ENCODE data around the gene ARMC12. TPM values are rescaled to one million over a fixed set of nuclear protein-coding genes. Genes with fewer than 3 reads are reported as not detected.

Gene ARMC12
- polyA plus RNA-seq, 1 of the 3 experiments (the other 2 are of a cell fraction), result 1.6 TPM

GRCh38 chr6:35724059-35724458 is 12.8 kb upstream of the ARMC12 start:
- ChIA-PET CTCF (interaction anchor here (1.2 to 1.9 kb wide), 2 partner anchors 12 to 33 kb away, joined by 3 to 11 read pairs; partner anchors contain the start of gene ARMC12), POLR2A (interaction anchor here (1.1 kb wide), 1 partner anchor 12 kb away, joined by 3 read pairs; no protein-coding TSS in a partner anchor)
- no peaks in the 10 kb centered on the region for H3K36me3 ChIP-seq (replicated peaks in 1 of 2; ENCODE audit: control insufficient read depth in 1 of 2, insufficient read depth in 2 of 2, low read length in 1 of 2)
- TF ChIP-seq FOXM1 (IDR thresholded peaks at IDR 0.05; ENCODE audit: low read depth) (no peak), GATA2 (CRISPR knock-in tag; IDR thresholded peaks at IDR 0.05) (no peak), USF2 (IDR thresholded peaks at IDR 0.05; ENCODE audit: borderline replicate concordance, low read depth, low read length) (no peak), RAD21 (IDR thresholded peaks at IDR 0.05; ENCODE audit: low read length) (no peak), IRF3 (IDR thresholded peaks at IDR 0.05; ENCODE audit: low read depth, low read length) (no peak), SIN3A (IDR thresholded peaks at IDR 0.05; ENCODE audit: borderline replicate concordance, low read depth, low read length) (no peak)
- no peak overlapping the region for H3K4me2 ChIP-seq
- no peak overlapping the region for H3K27ac ChIP-seq (ENCODE audit: low read depth in 2 of 2, low read length in 1 of 2)
- 88% methylated on average over 1 of the region's 4 CpGs for WGBS (ENCODE audit: low lambda C conversion rate)
- no peaks in the 10 kb centered on the region for H4K20me1 ChIP-seq (ENCODE audit: insufficient read depth)
- no peaks in the 10 kb centered on the region for H3F3A ChIP-seq (replicated peaks; ENCODE audit: insufficient read depth)
- no peaks in the 10 kb centered on the region for H3K27me3 ChIP-seq (ENCODE audit: insufficient read depth)
- H2AFZ ChIP-seq (ENCODE audit: low read depth), result no peak overlapping the region
- H3K4me1 ChIP-seq (ENCODE audit: control insufficient read depth in 1 of 2, insufficient read depth in 2 of 2, low read depth in 1 of 2, low read length in 1 of 2), result peaks cover 7 to 42% of the 10 kb centered on the region in 2 experiments; a peak in 3 of 4 replicates
- no peaks in the 10 kb centered on the region for H3K9me3 ChIP-seq
- H3K9ac ChIP-seq, result no peak overlapping the region
- DNase-seq, result no peak
- H3K79me2 ChIP-seq (ENCODE audit: insufficient read depth), result no peaks in the 10 kb centered on the region
- no peaks in the 10 kb centered on the region for H3K9me2 ChIP-seq
- H3K4me3 ChIP-seq (ENCODE audit: low read depth in 2 of 2, low read length in 1 of 2), result no peak overlapping the region

GRCh38 chr6:35724471-35724870 is 12.4 kb upstream of the ARMC12 start:
- Histone ChIP-seq H3K9me2 (no peaks in the 10 kb centered on the region), H3K4me1 (ENCODE audit: control insufficient read depth in 1 of 2, insufficient read depth in 2 of 2, low read depth in 1 of 2, low read length in 1 of 2) (peaks cover 6 to 44% of the 10 kb centered on the region in 2 experiments; a peak in 3 of 4 replicates)

More at GRCh38 chr6:35724471-35724870, 12.4 kb upstream of the ARMC12 start:
- no peaks in the 10 kb centered on the region for H4K20me1 ChIP-seq (ENCODE audit: insufficient read depth)
- no peak overlapping the region for H3K27ac ChIP-seq (ENCODE audit: low read depth in 2 of 2, low read length in 1 of 2)
- H3K27me3 ChIP-seq (ENCODE audit: insufficient read depth), result no peaks in the 10 kb centered on the region
- H3K4me3 ChIP-seq (ENCODE audit: low read depth in 2 of 2, low read length in 1 of 2), result no peak overlapping the region
- no peaks in the 10 kb centered on the region for H3K9me3 ChIP-seq
- POLR2A ChIA-PET, result no interaction called here
- CTCF ChIA-PET, result interaction anchor here (1.2 to 1.9 kb wide), 2 partner anchors 12 to 34 kb away, joined by 3 to 11 read pairs; partner anchors contain the start of gene ARMC12
- no peak overlapping the region for H3K4me2 ChIP-seq
- H3F3A ChIP-seq (replicated peaks; ENCODE audit: insufficient read depth), result no peaks in the 10 kb centered on the region
- WGBS (ENCODE audit: low lambda C conversion rate), result 57% methylated on average over 2 of the region's 2 CpGs
- DNase-seq, result no peak
- no peak overlapping the region for H3K9ac ChIP-seq
- H2AFZ ChIP-seq (ENCODE audit: low read depth), result no peak overlapping the region
- H3K36me3 ChIP-seq (replicated peaks in 1 of 2; ENCODE audit: control insufficient read depth in 1 of 2, insufficient read depth in 2 of 2, low read length in 1 of 2), result no peaks in the 10 kb centered on the region
- no peaks in the 10 kb centered on the region for H3K79me2 ChIP-seq (ENCODE audit: insufficient read depth)
- TF ChIP-seq TEAD4 (IDR thresholded peaks at IDR 0.05; ENCODE audit: borderline replicate concordance, insufficient read depth) (no peak), SIN3A (IDR thresholded peaks at IDR 0.05; ENCODE audit: borderline replicate concordance, low read depth, low read length) (no peak), TAF1 (IDR thresholded peaks at IDR 0.05; ENCODE audit: borderline replicate concordance, low read depth, low read length) (no peak)
